HepG2 (cell line): ENCODE measurements around the gene CTDNEP1. TPM values are rescaled to one million over a fixed set of nuclear protein-coding genes. Genes with fewer than 3 reads are reported as not detected.

Experiments
- ARNT ChIP-seq: fragments of 450-650 bp; IDR thresholded peaks from 2 replicates; pipeline ENCODE4 v1.6.1; 2017
- ATF6 ChIP-seq: sonication (generic); formaldehyde crosslinking; conservative IDR thresholded peaks from 2 replicates; pipeline ENCODE4 v1.4.0; 2020; ENCODE audit warnings: missing genetic modification reagents
- CBX2 ChIP-seq, 2 experiments: fragments of 200-600 bp in 1 of 2; sonication (generic); formaldehyde crosslinking in 1 of 2; IDR thresholded peaks; 2 replicates each; pipeline versions ENCODE4 v1.7.0 to v1.8.1; 2018 to 2022; ENCODE audit warnings: low read depth in 2 of 2, low read length in 1 of 2, mild to moderate bottlenecking in 1 of 2, missing genetic modification reagents in 1 of 2
- CHCHD3 ChIP-seq: sonication (generic); formaldehyde crosslinking; IDR thresholded peaks from 2 replicates; pipeline ENCODE4 v1.8.0; 2022; ENCODE audit warnings: mild to moderate bottlenecking, missing genetic modification reagents, moderate library complexity
- CREBL2 ChIP-seq: sonication (generic); formaldehyde crosslinking; IDR thresholded peaks from 2 replicates; pipeline ENCODE4 v1.8.1; 2023; ENCODE audit warnings: missing genetic modification reagents, mild to moderate bottlenecking, borderline replicate concordance
- ELF4 ChIP-seq: sonication (generic); formaldehyde crosslinking; IDR thresholded peaks from 2 replicates; pipeline ENCODE4 v1.5.0; 2020; ENCODE audit warnings: missing genetic modification reagents, mild to moderate bottlenecking, moderate library complexity, borderline replicate concordance
- ETS1 ChIP-seq: sonication (generic); formaldehyde crosslinking; IDR thresholded peaks from 2 replicates; pipeline ENCODE4 v1.4.0; 2020; ENCODE audit warnings: missing genetic modification reagents
- KAT7 ChIP-seq: IDR thresholded peaks from 2 replicates; pipeline ENCODE4 v1.6.1; 2018; ENCODE audit warnings: borderline replicate concordance, missing compliant biosample characterization
- KDM4B ChIP-seq: sonication (generic); formaldehyde crosslinking; IDR thresholded peaks from 2 replicates; pipeline ENCODE4 v1.4.0; 2020; ENCODE audit warnings: missing genetic modification reagents
- MIER2 ChIP-seq: IDR thresholded peaks from 2 replicates; pipeline ENCODE4 v1.6.1; 2016; ENCODE audit warnings: missing biosample characterization, missing genetic modification reagents
- NCOA5 ChIP-seq: sonication (generic); formaldehyde crosslinking; IDR thresholded peaks from 2 replicates; pipeline ENCODE4 v1.4.0; 2020; ENCODE audit warnings: missing genetic modification reagents
- NFE2L1 ChIP-seq: sonication (generic); formaldehyde crosslinking; IDR thresholded peaks from 2 replicates; pipeline ENCODE4 v1.4.0; 2020; ENCODE audit warnings: missing genetic modification reagents, mild to moderate bottlenecking, borderline replicate concordance
- PHB2 ChIP-seq: fragments of 450-650 bp; IDR thresholded peaks from 2 replicates; pipeline ENCODE4 v1.6.1; 2018; ENCODE audit not compliant: partially characterized antibody
- RXRB ChIP-seq: IDR thresholded peaks from 2 replicates; pipeline ENCODE4 v1.6.1; 2016; ENCODE audit warnings: borderline replicate concordance, missing genetic modification reagents, missing compliant biosample characterization
- SAP130 ChIP-seq: IDR thresholded peaks from 2 replicates; pipeline ENCODE4 v1.6.1; 2016; ENCODE audit warnings: low read depth
- SETDB1 ChIP-seq: sonication (generic); formaldehyde crosslinking; IDR thresholded peaks from 2 replicates; pipeline ENCODE4 v1.5.1; 2020; ENCODE audit warnings: missing genetic modification reagents, mild to moderate bottlenecking, borderline replicate concordance
- TOE1 ChIP-seq: sonication (generic); formaldehyde crosslinking; IDR thresholded peaks from 2 replicates; pipeline ENCODE4 v1.4.0; 2020; ENCODE audit warnings: mild to moderate bottlenecking, missing genetic modification reagents
- ZNF234 ChIP-seq: sonication (generic); formaldehyde crosslinking; conservative IDR thresholded peaks from 2 replicates; pipeline ENCODE4 v1.5.1; 2020; ENCODE audit warnings: mild to moderate bottlenecking, missing genetic modification reagents
- ZNF724P ChIP-seq: sonication (generic); formaldehyde crosslinking; IDR thresholded peaks from 2 replicates; pipeline ENCODE4 v1.8.0; 2022; ENCODE audit warnings: missing genetic modification reagents, borderline replicate concordance
- polyA plus RNA-seq, 8 experiments: library from polyadenylated mRNA; depleted of rRNA in 3 of 8; stranded (reverse) in 7 of 8; unstranded in 1 of 8; fragments of >200 nt; fragmentation: Illumina TruSeq in 4 of 8; extraction: Trizol in 4 of 8; gene quantifications; 2 replicates each; pipeline versions ENCODE4 v1.2.1 to v1.2.3, GENCODE V29; 2011 to 2016; ENCODE audit warnings: low read depth in 4 of 8, missing spikeins in 1 of 8, mixed read lengths in 1 of 8; ENCODE audit not compliant: insufficient read depth in 1 of 8
- total RNA-seq, 5 experiments: library from RNA; depleted of rRNA; stranded (reverse); fragments of >200 nt; fragmentation: Illumina TruSeq; extraction: Trizol; gene quantifications; 2 replicates each; pipeline ENCODE4 v1.2.3, GENCODE V29; 2016; ENCODE audit warnings: low read depth in 1 of 5
- TF ChIP-seq, protein P1 (sequence below): IDR thresholded peaks from 2 replicates; pipeline ENCODE4 v1.6.1; 2016
- TF ChIP-seq, protein P2 (sequence below): sonication (generic); formaldehyde crosslinking; IDR thresholded peaks from 2 replicates; pipeline ENCODE4 v1.4.0; 2020; ENCODE audit warnings: mild to moderate bottlenecking, missing genetic modification reagents, borderline replicate concordance

CTDNEP1 gene
- total and polyA plus RNA-seq, 2 of the 13 experiments (the other 11 are each of a cell fraction or from before 2014, with no cell fraction given) = 19.8 to 118 TPM

DNA sequence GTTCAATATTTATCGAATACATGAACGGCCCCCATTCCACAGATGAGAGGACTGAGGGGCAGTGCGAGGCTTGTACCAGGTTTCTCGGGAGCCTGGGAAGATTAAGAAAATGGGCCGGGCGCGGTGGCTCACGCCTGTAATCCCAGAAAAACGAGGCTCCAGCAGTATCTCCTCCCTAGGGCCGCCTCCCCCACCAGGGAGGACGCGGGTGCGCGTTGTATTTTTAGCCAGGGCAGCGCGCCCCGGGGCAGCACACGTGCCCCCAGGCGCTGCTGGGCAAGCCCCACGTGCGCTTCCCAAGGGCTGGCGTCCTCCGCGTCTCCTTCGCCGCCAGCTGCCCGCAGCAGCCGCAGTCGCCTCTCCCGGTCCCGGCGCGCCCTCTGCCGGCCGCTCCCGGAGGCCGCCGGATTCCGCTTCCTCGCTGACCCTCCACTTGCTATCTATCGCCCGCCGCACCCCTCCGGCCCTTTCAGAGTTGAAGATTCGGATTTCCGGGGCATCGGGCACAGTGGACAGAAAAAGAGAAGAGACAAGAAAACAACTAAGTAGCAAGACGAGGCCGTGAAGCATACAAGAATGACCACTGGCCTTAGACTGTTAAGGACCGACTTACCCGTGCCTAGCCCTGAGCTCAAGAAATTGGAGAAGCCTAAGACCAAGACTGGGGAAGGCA lies 44.8 kb upstream of the CTDNEP1 start (continued):
- TF ChIP-seq ARNT = no peak
- TF ChIP-seq KAT7 = no peak
- no peak for TF ChIP-seq CREBL2
- TF ChIP-seq SAP130 = peak; percentile 80
- TF ChIP-seq NFE2L1 = no peak
- no peak for TF ChIP-seq NCOA5
- TF ChIP-seq CHCHD3 (CRISPR knock-in tag) = no peak
- no peak for TF ChIP-seq MIER2 (CRISPR knock-in tag)
- TF ChIP-seq, protein P1, sequence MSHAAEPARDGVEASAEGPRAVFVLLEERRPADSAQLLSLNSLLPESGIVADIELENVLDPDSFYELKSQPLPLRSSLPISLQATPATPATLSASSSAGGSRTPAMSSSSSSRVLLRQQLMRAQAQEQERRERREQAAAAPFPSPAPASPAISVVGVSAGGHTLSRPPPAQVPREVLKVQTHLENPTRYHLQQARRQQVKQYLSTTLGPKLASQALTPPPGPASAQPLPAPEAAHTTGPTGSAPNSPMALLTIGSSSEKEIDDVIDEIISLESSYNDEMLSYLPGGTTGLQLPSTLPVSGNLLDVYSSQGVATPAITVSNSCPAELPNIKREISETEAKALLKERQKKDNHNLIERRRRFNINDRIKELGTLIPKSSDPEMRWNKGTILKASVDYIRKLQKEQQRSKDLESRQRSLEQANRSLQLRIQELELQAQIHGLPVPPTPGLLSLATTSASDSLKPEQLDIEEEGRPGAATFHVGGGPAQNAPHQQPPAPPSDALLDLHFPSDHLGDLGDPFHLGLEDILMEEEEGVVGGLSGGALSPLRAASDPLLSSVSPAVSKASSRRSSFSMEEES = peak; percentile 30; the same call in 1 of the 2 replicates
- TF ChIP-seq RXRB (CRISPR knock-in tag) = peak; percentile 47; the same call in 1 of the 2 replicates
- TF ChIP-seq, protein P2, sequence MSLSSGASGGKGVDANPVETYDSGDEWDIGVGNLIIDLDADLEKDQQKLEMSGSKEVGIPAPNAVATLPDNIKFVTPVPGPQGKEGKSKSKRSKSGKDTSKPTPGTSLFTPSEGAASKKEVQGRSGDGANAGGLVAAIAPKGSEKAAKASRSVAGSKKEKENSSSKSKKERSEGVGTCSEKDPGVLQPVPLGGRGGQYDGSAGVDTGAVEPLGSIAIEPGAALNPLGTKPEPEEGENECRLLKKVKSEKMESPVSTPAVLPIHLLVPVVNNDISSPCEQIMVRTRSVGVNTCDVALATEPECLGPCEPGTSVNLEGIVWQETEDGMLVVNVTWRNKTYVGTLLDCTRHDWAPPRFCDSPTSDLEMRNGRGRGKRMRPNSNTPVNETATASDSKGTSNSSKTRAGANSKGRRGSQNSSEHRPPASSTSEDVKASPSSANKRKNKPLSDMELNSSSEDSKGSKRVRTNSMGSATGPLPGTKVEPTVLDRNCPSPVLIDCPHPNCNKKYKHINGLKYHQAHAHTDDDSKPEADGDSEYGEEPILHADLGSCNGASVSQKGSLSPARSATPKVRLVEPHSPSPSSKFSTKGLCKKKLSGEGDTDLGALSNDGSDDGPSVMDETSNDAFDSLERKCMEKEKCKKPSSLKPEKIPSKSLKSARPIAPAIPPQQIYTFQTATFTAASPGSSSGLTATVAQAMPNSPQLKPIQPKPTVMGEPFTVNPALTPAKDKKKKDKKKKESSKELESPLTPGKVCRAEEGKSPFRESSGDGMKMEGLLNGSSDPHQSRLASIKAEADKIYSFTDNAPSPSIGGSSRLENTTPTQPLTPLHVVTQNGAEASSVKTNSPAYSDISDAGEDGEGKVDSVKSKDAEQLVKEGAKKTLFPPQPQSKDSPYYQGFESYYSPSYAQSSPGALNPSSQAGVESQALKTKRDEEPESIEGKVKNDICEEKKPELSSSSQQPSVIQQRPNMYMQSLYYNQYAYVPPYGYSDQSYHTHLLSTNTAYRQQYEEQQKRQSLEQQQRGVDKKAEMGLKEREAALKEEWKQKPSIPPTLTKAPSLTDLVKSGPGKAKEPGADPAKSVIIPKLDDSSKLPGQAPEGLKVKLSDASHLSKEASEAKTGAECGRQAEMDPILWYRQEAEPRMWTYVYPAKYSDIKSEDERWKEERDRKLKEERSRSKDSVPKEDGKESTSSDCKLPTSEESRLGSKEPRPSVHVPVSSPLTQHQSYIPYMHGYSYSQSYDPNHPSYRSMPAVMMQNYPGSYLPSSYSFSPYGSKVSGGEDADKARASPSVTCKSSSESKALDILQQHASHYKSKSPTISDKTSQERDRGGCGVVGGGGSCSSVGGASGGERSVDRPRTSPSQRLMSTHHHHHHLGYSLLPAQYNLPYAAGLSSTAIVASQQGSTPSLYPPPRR = no peak
- no peak for TF ChIP-seq KDM4B (CRISPR knock-in tag)
- TF ChIP-seq ELF4 (CRISPR knock-in tag) = no peak
- TF ChIP-seq TOE1 (CRISPR knock-in tag) = no peak
- no peak for TF ChIP-seq ETS1 (CRISPR knock-in tag)
- no peak for TF ChIP-seq ATF6 (CRISPR knock-in tag)
- TF ChIP-seq CBX2 (IDR thresholded peaks at IDR 0.05; ENCODE audit: low read depth, low read length) = no peak
- no peak for TF ChIP-seq CBX2 (CRISPR knock-in tag; IDR thresholded peaks at IDR 0.05; ENCODE audit: low read depth)
- TF ChIP-seq PHB2 = no peak
- no peak for TF ChIP-seq ZNF724P (CRISPR knock-in tag)
- no peak for TF ChIP-seq ZNF234 (CRISPR knock-in tag)
- no peak for TF ChIP-seq SETDB1 (CRISPR knock-in tag)
